Frontal cortex (tissue), 1 donor: ENCODE measurements around the gene AMBN. TPM values are rescaled to one million over a fixed set of nuclear protein-coding genes. Genes with fewer than 3 reads are reported as not detected.

Source experiments
- total RNA-seq: library from RNA; depleted of rRNA; stranded (reverse); fragments of >200 nt; gene quantifications from one replicate; pipeline ENCODE4 v1.2.3, GENCODE V29; 2014

AMBN gene
- total RNA-seq, 1 donor from 2014 or later: 1.2 TPM

Other genes with a start within 250 kb of the AMBN start
- gene SMR3A, start 231.5 kb upstream of the AMBN start, total RNA-seq: not detected
- gene SMR3B, start 209.1 kb upstream of the AMBN start, total RNA-seq: not detected
- not detected for gene OPRPN, start 194.3 kb upstream of the AMBN start, total RNA-seq
- gene MUC7, start 120.1 kb upstream of the AMBN start, total RNA-seq: not detected
- not detected for gene AMTN, start 73.7 kb upstream of the AMBN start, total RNA-seq
- gene ENAM, start 36.5 kb downstream of the AMBN start, total RNA-seq: under 0.01 TPM
- under 0.01 TPM for gene JCHAIN, start 74.3 kb downstream of the AMBN start, total RNA-seq
- 16.3 TPM for gene UTP3, start 96.3 kb downstream of the AMBN start, total RNA-seq
- 669 TPM for gene RUFY3, start 129.7 kb downstream of the AMBN start, total RNA-seq
- gene GRSF1, start 247.6 kb downstream of the AMBN start, total RNA-seq: 47.3 TPM